Endothelial cell of umbilical vein (primary cell): ENCODE data around the gene BTBD19.

Experiments used
- CTCF ChIP-seq, 2 donors: IDR thresholded peaks; 1 replicate in 1 of 2; 2 replicates in 1 of 2; pipeline ENCODE4 v1.5.1; 2011; ENCODE audit warnings: low read length in 2 of 2, mild to moderate bottlenecking in 2 of 2, moderate library complexity in 2 of 2, control low read depth in 1 of 2, inconsistent platforms in 1 of 2, low read depth in 1 of 2; ENCODE audit not compliant: insufficient read depth in 1 of 2; ENCODE audit errors: extremely low read depth in 1 of 2
- EZH2 ChIP-seq: IDR thresholded peaks from 2 replicates; pipeline ENCODE4 v1.6.1; 2012; ENCODE audit warnings: borderline replicate concordance, low read depth, mild to moderate bottlenecking, moderate library complexity, low read length, inconsistent platforms; ENCODE audit not compliant: severe bottlenecking
- POLR2A ChIP-seq: IDR thresholded peaks from 2 replicates; pipeline ENCODE4 v1.6.1; 2012; ENCODE audit warnings: low read depth, mild to moderate bottlenecking, control low read depth, low read length
- POLR2AphosphoS5 ChIP-seq: IDR thresholded peaks from 2 replicates; pipeline ENCODE4 v1.6.1; 2012; ENCODE audit warnings: low read depth, mild to moderate bottlenecking, control low read depth, low read length, moderate library complexity; ENCODE audit not compliant: insufficient read depth

DNA sequence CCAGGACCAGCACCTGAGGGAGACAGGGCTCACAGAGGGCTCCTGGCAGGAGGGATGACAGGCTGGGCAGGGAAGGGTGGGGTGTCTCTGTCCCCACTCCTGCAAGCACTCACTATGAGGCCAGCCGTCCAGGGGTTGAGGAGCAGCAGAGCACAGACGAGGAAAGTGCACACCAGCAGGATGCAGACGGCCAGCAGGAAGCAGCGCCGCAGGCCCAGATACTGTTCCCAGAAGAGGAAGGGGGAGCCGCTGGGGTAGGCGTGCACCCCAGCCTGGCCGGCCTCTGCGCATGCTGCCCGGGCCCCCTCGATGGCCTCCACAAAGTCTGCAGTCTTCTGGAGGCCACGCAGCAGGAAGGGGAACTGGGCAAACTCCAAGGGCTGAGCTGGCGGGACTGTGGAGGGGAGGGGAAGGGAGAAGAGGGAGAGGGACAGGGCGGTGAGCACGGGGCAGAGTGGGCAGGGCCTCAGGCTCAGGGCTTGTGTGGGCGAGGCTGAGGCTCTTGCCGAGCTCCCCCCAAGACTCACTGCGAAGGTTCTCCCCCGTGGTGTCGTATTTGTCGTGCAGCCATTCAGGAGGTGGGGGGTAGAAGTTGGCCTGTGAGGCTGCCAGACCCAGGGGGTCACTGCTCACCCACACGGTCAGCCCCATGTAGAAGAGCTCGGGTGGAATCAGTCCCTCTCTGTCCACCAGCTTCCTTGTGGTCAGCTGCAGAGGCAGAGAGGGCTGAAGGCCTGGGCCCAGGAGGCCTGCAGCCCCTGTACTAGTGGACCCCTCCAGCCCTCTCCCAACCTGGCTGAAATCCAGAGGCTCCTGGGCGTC lies 18.3 kb downstream of the BTBD19 start:
- no peak for TF ChIP-seq CTCF (IDR thresholded peaks at IDR 0.05; ENCODE audit: extremely low read depth in 1 of 2, insufficient read depth in 1 of 2, low read depth in 1 of 2, low read length in 2 of 2)
- TF ChIP-seq POLR2AphosphoS5, result no peak
- no peak for TF ChIP-seq EZH2
- no peak for TF ChIP-seq POLR2A
